ENCODE measurements around the gene SIPA1L3. TPM values are rescaled to one million over a fixed set of nuclear protein-coding genes. Genes with fewer than 3 reads are reported as not detected.

Gene SIPA1L3
- total RNA-seq, 2 donors from 2014 or later, result 29.5 to 32.2 TPM

DNA sequence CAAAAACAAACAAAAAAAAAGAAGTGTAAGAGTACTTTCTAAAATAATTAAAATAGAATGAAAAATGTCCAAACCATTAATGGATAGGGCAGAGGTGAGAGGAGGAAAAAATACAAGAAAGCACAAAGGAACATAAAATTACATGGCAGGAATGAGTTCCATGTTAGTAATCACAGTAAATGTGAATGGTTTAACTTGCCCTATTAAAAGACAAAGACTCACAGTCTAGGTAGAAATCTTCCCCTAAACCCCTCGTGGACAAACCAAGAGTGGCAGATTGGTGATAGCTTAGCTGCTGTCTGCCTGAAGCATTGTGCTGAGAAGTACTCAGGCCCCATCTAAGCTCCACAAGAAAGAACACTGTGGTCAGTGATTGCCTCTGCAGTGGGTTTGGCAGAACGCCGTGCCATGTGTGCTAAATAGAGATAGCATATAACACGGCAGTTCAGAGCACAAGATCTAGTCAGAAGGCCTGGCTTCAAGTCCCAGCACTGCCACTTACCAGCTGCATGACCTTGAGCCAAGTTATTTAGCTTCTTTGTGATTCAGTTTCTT lies 213.5 kb downstream of the SIPA1L3 start:
- no peak overlapping the region for H3K4me3 Mint-ChIP-seq
- H3K36me3 Mint-ChIP-seq (ENCODE audit: low read depth), result peaks cover 2% of the 10 kb centered on the region
- no peaks in the 10 kb centered on the region for H3K9me3 ChIP-seq (ENCODE audit: control insufficient read depth, low read length, poor library complexity, severe bottlenecking)
- DNase-seq (no peak), ATAC-seq (no peak)
- H3K27me3 Mint-ChIP-seq, result no peaks in the 10 kb centered on the region
- H3K4me1 Mint-ChIP-seq, result peaks cover 4% of the 10 kb centered on the region
- peak overlapping the region; percentile 56 for H3K27ac Mint-ChIP-seq

DNA sequence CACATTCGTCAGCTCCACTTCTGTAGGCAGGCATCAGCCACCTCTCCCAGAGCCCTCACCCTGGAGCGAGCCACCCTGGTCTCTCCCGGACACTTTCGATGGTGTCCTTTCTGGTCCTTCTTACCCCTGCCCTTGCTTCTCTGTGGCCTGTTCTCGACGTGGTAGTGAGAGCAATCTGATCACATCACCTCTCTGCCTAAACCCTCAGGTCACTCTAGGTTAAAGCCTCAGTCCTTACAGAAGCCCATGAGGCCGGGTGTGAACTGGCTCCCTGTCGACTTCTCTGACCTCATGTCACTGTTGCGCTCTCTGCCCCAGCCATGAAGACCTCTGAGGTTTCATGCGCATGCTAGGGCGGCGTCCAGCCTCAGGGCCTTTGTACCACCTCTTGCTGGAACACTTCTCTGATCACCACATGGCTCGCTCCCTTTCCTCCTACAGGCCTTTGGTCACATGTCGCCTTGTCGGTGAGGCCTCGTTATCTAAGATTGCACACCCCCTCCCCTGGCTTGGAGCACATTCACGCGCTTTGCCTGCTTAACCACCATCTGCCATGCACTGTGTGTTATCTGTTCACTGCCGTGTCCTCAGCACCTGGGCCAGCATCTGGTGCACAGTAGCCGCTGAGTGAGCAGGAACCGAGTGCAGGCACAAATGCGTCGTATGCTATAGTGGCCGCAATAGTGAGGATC lies 215.5 kb downstream of the SIPA1L3 start:
- H3K4me1 Mint-ChIP-seq, result peaks cover 1% of the 10 kb centered on the region
- H3K27me3 Mint-ChIP-seq, result no peaks in the 10 kb centered on the region
- H3K4me3 Mint-ChIP-seq, result no peak overlapping the region

GRCh38 chr19:38125238-38125637 lies 218.2 kb downstream of the SIPA1L3 start:
- Mint-ChIP-seq H3K36me3 (ENCODE audit: low read depth) (peaks cover 2% of the 10 kb centered on the region), H3K27me3 (no peaks in the 10 kb centered on the region), H3K4me1 (no peaks in the 10 kb centered on the region), H3K27ac (no peak overlapping the region), H3K4me3 (peak overlapping the region; percentile 41)
- DNase-seq, result no peak
- ATAC-seq, result no peak
- H3K9me3 ChIP-seq (ENCODE audit: control insufficient read depth, low read length, poor library complexity, severe bottlenecking), result no peaks in the 10 kb centered on the region

More for the DNA sequence above, 215.5 kb downstream of the SIPA1L3 start:
- no peak for ATAC-seq
- H3K27ac Mint-ChIP-seq, result no peak overlapping the region
- no peak for DNase-seq
- H3K9me3 ChIP-seq (ENCODE audit: control insufficient read depth, low read length, poor library complexity, severe bottlenecking), result no peaks in the 10 kb centered on the region
- peaks cover 2% of the 10 kb centered on the region for H3K36me3 Mint-ChIP-seq (ENCODE audit: low read depth)

GRCh38 chr19:38130399-38130798 lies 223.4 kb downstream of the SIPA1L3 start:
- Mint-ChIP-seq H3K36me3 (ENCODE audit: low read depth) (peaks cover 4% of the 10 kb centered on the region), H3K27ac (no peak overlapping the region), H3K27me3 (no peaks in the 10 kb centered on the region), H3K4me3 (no peak overlapping the region), H3K4me1 (peaks cover 4% of the 10 kb centered on the region)
- H3K9me3 ChIP-seq (ENCODE audit: control insufficient read depth, low read length, poor library complexity, severe bottlenecking), result no peaks in the 10 kb centered on the region
- DNase-seq, result no peak
- ATAC-seq, result no peak

- H3K4me1 Mint-ChIP-seq, result peaks cover 4% of the 10 kb centered on the region
- no peaks in the 10 kb centered on the region for H3K27me3 Mint-ChIP-seq
- H3K4me3 Mint-ChIP-seq, result no peak overlapping the region
- DNase-seq (no peak), ATAC-seq (no peak)
- H3K27ac Mint-ChIP-seq, result no peak overlapping the region
- no peaks in the 10 kb centered on the region for H3K9me3 ChIP-seq (ENCODE audit: control insufficient read depth, low read length, poor library complexity, severe bottlenecking)
- peaks cover 4% of the 10 kb centered on the region for H3K36me3 Mint-ChIP-seq (ENCODE audit: low read depth)
These were observed 225.8 kb downstream of the SIPA1L3 start for GRCh38 chr19:38132781-38133180.

DNA sequence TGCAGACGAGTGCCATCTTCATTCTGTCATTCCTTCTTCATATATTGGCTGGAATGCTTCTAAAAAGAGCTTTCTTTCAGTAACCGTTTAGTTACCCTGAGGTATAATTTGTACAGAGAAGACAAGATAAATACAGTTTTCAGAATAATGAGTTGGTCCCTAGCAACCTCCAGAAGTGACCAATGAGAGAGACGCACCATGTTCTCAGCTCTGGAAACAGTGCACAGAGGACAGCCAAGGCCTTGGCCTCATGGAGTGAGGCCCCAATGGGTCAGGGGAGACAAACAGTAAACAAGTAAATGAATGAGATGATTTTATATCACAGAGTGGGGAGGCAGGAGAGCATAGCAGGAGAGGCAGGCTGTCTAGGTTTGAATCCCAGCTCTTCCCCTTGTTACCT lies 226.3 kb downstream of the SIPA1L3 start:
- no peak for ATAC-seq
- Mint-ChIP-seq H3K27me3 (no peaks in the 10 kb centered on the region), H3K36me3 (ENCODE audit: low read depth) (peaks cover 4% of the 10 kb centered on the region), H3K4me1 (peaks cover 4% of the 10 kb centered on the region), H3K27ac (no peak overlapping the region), H3K4me3 (no peak overlapping the region)
- no peak for DNase-seq
- no peaks in the 10 kb centered on the region for H3K9me3 ChIP-seq (ENCODE audit: control insufficient read depth, low read length, poor library complexity, severe bottlenecking)

DNA sequence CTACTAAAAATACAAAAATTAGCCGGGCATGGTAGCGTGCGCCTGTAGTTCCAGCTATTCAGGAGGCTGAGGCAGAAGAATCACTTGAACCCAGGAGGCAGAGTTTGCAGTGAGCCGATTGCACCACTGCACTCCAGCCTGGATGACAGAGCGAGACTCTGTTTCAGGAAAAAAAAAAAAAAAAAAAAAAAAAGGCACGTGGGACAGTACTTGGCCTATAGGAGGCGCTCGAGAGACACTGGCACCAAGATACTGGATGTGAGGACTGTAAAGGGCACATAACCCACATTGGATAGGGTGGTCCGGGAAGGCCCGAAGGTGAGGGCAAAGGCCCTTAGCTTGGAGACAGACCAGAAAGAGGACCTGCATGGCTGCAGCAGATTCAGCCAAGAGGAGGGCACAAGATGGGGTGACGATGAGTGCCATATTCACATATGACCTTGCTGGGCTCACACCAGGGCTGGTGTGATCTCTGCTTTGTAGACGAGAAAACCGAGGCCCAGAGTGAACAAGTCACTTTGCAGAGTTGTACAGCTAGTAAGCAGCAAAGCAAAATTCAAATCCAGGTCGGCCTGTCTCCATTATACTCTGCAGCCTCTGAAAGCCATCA lies 227.6 kb downstream of the SIPA1L3 start:
- ATAC-seq (no peak), DNase-seq (no peak)
- no peaks in the 10 kb centered on the region for H3K9me3 ChIP-seq (ENCODE audit: control insufficient read depth, low read length, poor library complexity, severe bottlenecking)
- Mint-ChIP-seq H3K36me3 (ENCODE audit: low read depth) (peaks cover 4% of the 10 kb centered on the region), H3K4me3 (no peak overlapping the region), H3K27ac (no peak overlapping the region), H3K4me1 (peaks cover 6% of the 10 kb centered on the region), H3K27me3 (no peaks in the 10 kb centered on the region)

- H3K36me3 Mint-ChIP-seq (ENCODE audit: low read depth), result peaks cover 4% of the 10 kb centered on the region
- DNase-seq (no peak), ATAC-seq (no peak)
- H3K9me3 ChIP-seq (ENCODE audit: control insufficient read depth, low read length, poor library complexity, severe bottlenecking), result no peaks in the 10 kb centered on the region
- no peaks in the 10 kb centered on the region for H3K27me3 Mint-ChIP-seq
- H3K4me1 Mint-ChIP-seq, result peaks cover 6% of the 10 kb centered on the region
- H3K27ac Mint-ChIP-seq, result no peak overlapping the region
- H3K4me3 Mint-ChIP-seq, result no peak overlapping the region
These were observed 228.4 kb downstream of the SIPA1L3 start for GRCh38 chr19:38135150-38135998.

DNA sequence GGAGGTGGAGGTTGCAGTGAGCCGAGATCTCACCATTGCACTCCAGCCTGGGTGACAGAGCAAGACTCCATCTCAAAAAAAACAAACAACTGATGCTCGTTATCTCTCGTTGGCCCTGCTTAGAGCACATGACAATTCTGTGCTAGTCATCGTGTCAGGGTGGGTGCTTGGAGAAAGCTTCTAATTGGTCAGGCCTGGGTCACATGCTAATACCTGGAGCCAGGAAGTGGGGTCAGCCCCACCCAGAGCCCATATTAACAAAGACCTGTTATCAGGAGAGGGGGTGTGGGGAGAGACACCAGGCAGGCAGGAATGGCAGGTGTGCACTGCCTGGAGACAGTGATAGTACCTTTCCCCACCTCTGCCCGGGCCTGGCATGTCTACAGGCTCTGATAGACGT lies 232.1 kb downstream of the SIPA1L3 start:
- peaks cover 7% of the 10 kb centered on the region for H3K4me1 Mint-ChIP-seq
- DNase-seq (no peak), ATAC-seq (no peak)
- no peak overlapping the region for H3K4me3 Mint-ChIP-seq
- H3K27ac Mint-ChIP-seq, result peak overlapping the region; percentile 19
- H3K9me3 ChIP-seq (ENCODE audit: control insufficient read depth, low read length, poor library complexity, severe bottlenecking), result no peaks in the 10 kb centered on the region
- H3K36me3 Mint-ChIP-seq (ENCODE audit: low read depth), result peaks cover 2% of the 10 kb centered on the region
- no peaks in the 10 kb centered on the region for H3K27me3 Mint-ChIP-seq

DNA sequence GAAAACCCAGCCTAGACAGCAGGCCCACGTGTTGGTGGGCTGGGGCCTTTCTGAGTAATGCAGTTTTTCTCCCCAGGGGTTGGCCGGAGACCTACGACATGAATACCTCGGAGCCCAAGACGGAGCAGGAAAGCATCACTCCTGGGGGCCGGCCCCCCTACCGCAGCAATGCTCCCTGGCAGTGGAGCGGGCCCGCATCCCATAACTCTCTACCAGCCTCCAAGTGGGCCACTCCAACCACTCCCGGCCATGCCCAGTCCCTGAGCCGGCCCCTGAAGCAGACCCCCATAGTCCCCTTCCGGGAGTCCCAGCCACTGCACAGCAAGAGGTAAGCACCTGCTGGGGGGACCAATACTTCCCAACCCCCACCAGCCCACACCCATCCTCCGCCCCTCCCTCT lies 234.1 kb downstream of the SIPA1L3 start:
- H3K27me3 Mint-ChIP-seq, result no peaks in the 10 kb centered on the region
- peaks cover 8% of the 10 kb centered on the region for H3K36me3 Mint-ChIP-seq (ENCODE audit: low read depth)
- DNase-seq (no peak), ATAC-seq (no peak)
- H3K9me3 ChIP-seq (ENCODE audit: control insufficient read depth, low read length, poor library complexity, severe bottlenecking), result no peaks in the 10 kb centered on the region
- no peak overlapping the region for H3K27ac Mint-ChIP-seq
- peaks cover 7% of the 10 kb centered on the region for H3K4me1 Mint-ChIP-seq
- no peak overlapping the region for H3K4me3 Mint-ChIP-seq

GRCh38 chr19:38142176-38143035 lies 235.4 kb downstream of the SIPA1L3 start:
- Mint-ChIP-seq H3K4me3 (no peak overlapping the region), H3K4me1 (peaks cover 7% of the 10 kb centered on the region), H3K27me3 (no peaks in the 10 kb centered on the region), H3K36me3 (ENCODE audit: low read depth) (peaks cover 10% of the 10 kb centered on the region), H3K27ac (no peak overlapping the region)
- DNase-seq (peak in 1 of 3 donors; percentile 11), ATAC-seq (peak; percentile 57)
- no peaks in the 10 kb centered on the region for H3K9me3 ChIP-seq (ENCODE audit: control insufficient read depth, low read length, poor library complexity, severe bottlenecking)

DNA sequence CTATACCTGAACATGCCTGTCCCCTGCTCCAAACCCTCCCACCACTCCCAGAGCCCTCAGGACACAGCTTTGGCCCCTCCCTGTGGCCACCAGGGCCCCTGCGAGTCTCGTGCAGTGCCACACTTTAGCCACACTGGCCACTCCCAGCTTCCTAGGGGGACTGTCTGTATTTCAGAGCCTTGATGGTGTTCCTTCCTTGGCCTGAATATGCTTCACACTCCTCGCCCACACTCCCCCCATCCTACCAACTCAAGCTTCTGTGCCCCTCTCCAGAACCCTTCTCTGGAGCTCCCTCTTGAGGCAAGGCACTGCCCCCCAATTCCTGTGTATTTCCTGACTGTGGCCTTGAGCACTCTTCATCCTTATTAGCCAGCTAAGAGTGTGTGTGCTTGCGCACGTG lies 236.8 kb downstream of the SIPA1L3 start:
- no peak for ATAC-seq
- H3K4me3 Mint-ChIP-seq, result no peak overlapping the region
- H3K27ac Mint-ChIP-seq, result peak overlapping the region; percentile 57
- DNase-seq, result no peak
- H3K4me1 Mint-ChIP-seq, result peaks cover 7% of the 10 kb centered on the region
- H3K27me3 Mint-ChIP-seq, result no peaks in the 10 kb centered on the region
- no peaks in the 10 kb centered on the region for H3K9me3 ChIP-seq (ENCODE audit: control insufficient read depth, low read length, poor library complexity, severe bottlenecking)
- peaks cover 10% of the 10 kb centered on the region for H3K36me3 Mint-ChIP-seq (ENCODE audit: low read depth)

Data from T-helper 17 cell (primary cell).